NCI-H1105 (cell line): Measurements from ENCODE around the gene DOCK9.

Experiments used
- DNase-seq: peaks from one replicate; lab custom pipeline; 2025; lab: John Stamatoyannopoulos, UW

DOCK9 gene, protein sequence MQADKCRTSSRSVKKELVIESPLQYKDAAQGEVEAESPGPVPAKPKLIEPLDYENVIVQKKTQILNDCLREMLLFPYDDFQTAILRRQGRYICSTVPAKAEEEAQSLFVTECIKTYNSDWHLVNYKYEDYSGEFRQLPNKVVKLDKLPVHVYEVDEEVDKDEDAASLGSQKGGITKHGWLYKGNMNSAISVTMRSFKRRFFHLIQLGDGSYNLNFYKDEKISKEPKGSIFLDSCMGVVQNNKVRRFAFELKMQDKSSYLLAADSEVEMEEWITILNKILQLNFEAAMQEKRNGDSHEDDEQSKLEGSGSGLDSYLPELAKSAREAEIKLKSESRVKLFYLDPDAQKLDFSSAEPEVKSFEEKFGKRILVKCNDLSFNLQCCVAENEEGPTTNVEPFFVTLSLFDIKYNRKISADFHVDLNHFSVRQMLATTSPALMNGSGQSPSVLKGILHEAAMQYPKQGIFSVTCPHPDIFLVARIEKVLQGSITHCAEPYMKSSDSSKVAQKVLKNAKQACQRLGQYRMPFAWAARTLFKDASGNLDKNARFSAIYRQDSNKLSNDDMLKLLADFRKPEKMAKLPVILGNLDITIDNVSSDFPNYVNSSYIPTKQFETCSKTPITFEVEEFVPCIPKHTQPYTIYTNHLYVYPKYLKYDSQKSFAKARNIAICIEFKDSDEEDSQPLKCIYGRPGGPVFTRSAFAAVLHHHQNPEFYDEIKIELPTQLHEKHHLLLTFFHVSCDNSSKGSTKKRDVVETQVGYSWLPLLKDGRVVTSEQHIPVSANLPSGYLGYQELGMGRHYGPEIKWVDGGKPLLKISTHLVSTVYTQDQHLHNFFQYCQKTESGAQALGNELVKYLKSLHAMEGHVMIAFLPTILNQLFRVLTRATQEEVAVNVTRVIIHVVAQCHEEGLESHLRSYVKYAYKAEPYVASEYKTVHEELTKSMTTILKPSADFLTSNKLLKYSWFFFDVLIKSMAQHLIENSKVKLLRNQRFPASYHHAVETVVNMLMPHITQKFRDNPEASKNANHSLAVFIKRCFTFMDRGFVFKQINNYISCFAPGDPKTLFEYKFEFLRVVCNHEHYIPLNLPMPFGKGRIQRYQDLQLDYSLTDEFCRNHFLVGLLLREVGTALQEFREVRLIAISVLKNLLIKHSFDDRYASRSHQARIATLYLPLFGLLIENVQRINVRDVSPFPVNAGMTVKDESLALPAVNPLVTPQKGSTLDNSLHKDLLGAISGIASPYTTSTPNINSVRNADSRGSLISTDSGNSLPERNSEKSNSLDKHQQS (N-terminal part only)

DNA sequence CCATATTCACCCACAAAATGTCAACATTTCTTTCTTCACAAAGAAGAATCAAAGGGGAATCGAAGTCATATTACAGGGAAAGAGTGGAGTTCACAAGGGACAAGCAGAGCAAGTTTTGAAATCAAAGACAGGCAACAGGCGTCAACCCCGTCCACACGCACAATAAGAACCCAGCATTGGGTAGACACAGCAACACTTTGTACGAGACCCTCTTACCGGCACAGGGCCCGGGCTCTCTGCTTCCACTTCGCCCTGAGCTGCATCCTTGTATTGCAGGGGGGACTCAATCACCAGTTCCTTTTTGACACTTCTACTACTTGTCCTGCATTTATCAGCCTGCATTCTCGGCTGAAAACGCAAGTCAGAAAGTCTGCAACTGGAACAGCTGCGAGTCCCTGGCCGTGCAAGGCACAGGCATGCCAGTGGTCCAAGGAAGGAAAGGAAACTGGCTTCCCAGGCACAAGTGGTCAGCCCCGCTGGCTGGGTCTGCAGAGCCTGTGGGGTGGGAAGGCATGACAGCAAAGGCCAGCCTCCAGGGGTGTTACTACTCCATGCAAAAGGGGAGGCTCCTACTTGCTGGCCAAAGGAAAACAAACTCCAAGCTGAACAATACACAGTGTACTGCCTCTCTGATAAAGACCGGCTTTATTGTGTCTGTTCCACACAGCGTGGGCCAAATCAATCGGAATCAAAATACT lies at the start of gene DOCK9:
Gene DOCK9 (minus strand): TSS at position 497 of the 698 bp plus-strand sequence. CDS start 155 bp downstream, at position 342.
- DNase-seq = no peak

DNA sequence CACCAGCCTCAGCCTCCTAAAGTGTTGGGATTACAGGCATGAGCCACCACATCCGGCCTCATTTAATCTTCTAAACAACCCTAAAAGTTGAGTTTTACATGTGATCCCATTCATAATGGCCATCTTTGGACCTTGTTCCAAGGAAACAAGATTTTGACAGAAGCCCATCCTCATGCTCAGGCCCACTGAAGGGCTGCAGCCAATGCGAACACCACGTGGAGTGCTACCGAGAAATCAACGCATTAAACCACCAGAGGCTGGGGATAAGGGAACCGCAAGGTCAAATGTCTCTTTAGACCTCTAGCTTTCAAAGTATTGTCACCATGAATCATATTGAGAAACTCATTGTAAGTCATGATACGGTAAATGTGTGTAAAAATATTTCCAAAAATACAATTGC lies 49.4 kb upstream of the DOCK9 start:
- DNase-seq = no peak

DNA sequence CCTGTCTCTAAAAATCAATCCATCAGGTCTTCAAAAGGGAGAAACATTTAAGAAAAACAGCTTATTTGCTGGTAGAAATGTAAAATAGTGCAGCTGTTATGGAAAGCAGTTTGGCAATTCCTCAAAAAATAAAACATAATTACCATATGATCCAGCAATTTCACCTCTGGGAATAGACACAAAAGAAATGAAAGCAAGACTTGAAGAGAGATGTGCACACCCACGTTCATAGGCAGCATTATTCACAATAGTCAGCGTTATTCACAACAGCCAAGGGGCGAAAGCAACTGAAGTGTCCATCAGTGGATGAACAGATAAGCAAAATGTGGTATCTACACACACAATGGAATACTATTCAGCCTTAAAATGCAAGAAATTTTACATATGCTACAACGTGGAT lies 45.1 kb upstream of the DOCK9 start:
- no peak for DNase-seq

DNA sequence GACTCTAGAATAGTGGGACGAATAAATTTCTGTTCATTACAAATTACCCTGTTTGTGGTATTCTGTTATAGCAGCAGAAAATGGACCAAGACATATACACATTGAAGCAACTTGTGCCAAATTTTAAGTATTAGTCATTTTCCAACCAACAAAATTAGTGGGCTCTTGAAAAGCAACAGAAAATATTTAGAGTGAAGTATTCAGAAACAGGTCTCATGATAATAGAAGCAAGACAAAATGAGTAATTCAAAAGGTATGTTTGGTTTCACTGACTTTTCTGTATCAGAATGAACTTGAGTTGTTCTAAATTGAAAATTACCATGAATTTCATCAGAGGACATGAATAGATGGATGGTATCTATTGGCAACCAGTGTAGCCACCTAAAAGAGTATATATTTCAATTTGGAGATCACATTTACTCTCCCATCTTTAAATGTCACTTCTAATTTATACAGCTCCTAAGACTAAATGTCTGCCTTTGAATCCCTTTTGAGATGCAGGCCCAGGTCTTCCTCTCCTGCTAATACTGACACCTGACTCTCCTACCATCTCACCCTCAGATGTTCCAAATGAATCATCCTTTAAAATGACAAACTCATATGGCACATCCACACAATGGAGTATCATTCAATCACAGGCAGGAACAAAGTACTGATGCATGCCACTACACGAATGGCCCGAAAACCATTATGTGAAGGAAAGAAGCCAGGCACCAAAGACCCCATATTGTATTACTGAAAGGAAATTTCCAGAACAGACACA lies 40.7 kb upstream of the DOCK9 start:
- no peak for DNase-seq

DNA sequence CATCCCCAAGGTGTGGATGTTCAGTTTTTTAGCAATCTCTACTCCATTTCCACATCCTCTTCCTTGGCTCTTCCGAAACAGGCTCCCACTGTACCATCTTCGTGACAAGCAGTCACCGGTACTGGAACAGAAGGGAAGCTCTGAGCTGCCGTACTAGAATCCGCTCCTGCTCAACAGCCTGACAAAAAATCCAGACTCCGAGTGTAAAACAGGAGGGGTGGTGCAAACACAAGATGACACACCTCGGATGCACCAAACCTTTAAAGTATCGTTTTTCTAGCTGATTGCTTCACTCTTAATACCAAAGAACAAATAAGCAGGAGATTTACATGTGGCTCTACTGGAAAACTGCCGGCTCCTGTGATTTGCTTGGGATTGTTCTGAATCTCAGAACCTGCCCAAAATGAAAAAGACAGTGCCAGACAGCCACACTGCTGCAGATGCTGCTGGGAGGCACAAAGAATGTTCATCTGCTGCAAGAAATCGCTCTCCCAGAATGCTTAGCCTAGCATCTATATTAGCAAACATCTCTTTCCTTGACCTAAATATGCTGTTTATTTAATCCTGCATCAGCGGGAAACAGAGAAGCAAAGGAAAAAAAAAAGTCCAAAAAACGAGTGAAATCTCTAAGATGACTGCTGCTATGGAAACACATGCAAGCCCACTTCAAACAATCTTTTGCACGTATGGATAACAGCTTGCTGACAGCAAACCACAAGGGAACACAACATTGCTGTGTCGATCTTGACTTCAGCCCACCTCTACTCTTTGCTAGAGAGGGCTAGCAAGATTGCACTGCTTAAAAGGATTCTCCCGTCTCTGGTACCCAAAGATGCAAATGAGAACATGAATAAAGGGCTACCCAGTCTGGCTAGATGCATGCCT lies 38.0 kb upstream of the DOCK9 start:
- DNase-seq = no peak

DNA sequence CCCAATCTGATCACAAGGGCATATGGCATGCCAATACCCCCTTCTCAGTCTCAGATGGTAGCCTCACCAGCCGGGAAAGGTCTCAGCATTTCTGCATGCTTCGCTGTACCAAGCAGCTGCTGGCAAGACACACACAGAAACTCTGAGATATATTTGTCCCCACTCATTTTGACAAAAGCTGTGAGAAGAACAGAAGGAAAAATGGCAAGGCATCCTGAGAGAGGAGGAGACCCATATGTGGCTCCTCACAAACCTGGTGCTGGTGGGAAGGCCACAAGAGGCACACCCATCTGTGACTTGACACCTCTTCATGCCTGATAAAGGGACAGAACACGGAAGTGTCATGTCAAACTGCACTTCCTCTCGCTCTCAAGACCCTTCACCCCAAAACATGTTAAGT lies 36.7 kb upstream of the DOCK9 start:
- DNase-seq = no peak

DNA sequence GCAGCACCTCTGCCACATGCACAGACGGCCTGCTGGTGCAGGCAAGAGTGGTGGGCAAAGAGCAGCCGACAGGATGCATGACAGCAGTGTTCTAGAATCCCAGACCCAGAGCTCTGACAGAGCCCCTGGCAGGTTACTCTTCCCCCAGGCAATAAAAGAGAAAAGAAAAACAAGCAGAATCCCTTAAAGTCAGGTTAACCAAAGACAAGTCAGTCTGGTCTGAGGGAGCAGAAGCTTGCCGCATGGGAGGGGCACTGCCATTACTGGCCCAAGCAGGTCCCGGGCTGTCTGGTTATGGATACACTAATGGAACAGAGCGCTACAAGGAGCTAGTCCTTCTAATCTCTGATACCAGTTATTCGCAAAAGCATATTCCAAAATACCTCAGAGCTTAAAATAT lies 36.1 kb upstream of the DOCK9 start:
- no peak for DNase-seq

DNA sequence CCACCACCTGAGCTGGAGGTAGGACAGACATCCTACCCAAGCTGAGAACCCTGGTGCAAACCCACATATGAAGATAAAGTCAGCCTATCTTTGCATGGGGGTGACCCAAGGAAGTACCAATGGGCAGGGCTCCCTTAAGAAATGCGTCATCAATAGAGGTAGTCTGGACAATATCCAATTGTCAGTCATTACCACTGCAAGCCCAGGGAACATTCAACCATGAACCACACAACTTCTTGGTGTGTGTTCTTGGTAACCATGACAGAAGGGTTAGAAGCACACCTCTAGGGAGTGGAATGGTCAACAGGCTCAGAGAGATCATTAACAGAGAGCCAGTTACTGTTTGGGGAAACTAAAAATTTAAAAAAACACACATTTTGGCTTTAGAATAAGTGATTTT lies 34.7 kb upstream of the DOCK9 start:
- DNase-seq = no peak

DNA sequence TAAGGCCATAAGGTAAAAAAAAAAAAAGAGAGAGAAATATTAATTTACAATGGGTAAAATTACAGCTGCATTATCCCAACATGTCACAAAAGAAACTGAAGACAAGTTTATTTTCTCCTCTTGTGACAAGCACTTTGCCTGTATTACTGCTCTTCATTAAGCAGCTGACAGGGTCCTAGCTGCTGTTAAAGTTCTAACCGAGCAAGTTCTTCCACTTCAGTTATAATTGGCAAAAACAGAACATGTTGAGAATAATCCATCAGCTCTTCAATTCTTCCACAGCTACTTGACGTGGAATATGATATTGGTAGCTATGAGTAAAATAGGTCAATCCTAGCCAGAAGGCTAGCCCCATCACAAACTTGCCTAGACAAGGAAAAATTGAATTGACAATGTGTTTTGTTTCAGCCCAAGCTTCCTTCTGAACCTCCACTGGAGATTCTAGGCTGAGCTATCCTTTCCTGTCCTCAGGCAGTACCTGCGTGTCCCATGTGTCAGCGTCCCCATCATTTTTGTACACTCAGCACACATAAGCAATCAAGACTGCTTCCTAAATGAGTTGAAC lies 32.2 kb upstream of the DOCK9 start:
- peak; percentile 14 for DNase-seq

DNA sequence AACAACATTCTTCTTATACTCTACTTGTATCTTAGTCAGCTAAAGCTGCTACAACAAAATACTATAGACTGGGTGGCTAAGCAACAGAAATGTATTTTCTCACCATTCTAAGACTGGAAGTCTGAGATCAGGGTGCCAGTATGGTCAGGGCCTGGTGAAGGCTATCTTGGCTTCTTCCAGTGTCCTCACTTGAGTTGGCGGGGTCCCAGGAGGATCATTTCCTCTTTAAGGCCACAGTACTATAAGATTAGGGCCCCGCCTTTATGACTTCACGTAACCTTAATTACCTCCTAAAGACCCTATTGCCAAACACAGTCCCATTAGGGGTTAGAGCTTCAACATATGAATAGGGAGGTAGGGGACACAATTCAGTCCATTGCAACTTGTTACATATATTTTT lies 30.7 kb upstream of the DOCK9 start:
- no peak for DNase-seq

DNA sequence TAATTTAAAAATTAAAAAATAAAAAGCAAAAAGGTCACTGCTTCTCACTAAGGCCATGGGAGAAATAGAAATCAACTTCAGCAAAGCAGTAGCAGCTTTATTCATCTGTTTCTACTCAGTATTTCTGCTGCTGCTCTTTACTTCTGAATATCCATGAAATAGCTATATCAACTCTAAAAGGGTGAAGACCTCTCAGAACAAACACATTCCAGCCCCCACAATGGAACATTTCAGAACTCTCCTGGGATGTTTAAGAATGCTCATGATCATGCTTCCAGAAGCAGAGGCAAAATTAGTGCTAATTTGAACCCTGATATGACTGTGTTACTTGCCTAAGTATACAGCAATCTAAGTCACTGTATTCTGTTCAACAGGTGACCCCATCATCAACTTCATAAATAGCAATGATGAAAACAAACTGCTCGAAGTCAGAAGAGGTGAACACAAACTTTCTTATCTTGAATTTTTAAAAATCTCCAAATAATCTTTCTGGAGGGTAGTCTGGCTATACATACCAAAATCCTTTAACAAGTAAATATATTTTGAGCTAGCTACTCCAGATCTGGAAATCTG lies 29.6 kb upstream of the DOCK9 start:
- DNase-seq = no peak

DNA sequence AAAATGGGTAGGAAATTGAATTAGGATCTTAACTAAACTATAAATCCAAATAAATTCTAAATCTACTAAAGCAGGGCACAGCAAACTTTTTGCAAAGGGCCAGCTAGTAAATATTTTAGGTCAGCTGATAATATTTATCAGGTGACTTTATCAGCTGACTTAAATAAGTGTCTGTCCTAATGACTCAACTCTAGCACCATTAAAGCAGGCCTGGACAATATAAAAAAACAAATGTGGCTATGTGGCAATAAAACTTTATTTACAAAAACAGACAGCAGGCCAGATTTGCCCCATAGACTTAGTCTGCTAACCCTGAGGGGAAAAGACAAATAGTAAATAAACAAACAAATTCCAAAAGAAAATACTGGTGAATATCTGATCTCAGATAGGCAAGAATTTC lies 27.7 kb upstream of the DOCK9 start:
- DNase-seq = no peak

DNA sequence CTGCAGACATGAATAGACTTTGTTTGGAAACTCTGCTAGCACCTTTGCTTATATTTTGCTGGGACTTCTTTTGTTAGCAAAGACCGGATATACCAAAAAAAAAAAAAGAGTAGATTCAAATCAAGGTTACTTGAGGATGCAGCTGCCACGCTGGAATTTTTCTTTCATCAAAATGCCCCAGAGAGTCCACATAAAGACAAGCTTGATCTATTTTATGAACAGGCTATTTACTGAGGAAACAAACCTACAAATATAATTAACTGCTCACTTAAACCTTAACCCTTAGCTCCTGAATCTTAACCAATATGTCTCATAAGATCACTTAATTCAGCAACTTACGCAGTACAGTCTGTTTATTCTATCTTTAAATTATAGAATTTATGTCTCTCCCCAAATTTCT lies 27.1 kb upstream of the DOCK9 start:
- no peak for DNase-seq

DNA sequence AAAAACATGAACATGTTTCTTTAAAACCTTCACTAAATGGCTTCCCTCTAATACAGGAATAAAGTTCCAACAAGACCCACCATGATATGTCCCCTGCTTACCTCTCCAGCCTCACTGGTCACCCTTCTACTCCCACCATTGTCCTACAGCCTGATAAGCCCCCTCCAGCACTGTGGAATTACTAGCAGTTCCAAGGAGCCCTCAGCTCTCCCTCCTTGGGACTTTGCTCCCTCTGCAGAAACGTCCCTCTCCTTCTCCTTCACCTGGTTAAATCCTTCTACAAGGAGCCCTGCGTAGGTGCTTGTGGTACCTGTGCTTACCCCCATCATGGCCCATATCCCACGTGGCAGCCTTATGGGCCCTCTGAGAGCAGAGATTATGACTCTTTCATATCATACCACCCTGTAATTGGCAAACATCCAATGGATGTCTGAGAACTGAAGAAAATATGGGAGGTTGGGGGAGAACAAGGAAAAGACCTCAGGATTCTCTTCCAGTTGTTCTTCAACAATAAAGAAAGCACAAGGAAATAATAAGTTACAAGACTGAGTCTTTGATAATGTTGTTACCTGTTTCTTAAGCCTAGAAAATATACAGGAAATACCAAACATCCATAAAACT lies 26.1 kb upstream of the DOCK9 start:
- DNase-seq = no peak

DNA sequence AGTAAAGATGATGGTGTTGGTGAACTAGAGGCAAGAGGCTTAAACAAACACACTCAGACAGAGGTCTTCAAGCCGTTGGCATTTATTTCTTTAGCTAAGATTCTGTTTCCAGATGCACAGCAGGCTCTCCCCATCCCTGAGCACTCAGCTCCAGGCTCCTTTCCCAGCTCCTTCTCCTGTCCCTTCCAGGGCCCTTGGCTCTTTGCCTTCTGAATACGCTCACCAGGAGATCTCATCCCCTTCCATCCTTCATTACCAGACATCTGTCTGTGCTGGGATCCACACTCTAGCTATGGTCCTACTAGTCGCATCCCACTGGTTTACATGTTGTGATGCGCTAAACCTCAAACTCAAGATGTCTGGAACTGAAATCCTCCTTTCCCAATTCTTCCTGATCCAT lies 25.3 kb upstream of the DOCK9 start:
- no peak for DNase-seq

DNA sequence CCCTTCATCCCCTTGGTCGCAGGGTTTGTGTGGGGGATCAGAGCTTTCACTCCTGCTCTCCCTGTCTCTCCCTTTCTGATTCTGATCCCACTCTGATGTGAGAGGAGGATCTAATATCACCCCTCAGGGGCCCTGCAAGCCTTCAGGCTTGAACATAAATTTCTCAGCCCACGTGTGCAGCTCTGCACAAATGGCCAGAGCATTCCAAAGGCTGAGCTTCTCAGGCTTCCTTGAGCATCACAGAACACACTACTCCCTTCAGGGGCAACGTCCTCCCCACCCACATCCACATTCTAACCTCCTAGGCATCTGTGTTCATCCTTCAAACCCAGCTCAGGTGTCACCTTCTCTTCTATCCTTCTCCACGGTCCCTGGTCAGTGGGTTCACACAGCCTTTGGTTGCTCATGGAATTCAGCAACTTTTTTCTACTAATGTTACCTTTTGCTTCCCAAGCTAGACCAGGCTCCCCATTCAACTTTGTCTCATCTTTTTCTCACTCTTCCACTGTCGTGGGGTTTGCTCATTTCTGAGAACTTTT lies 24.4 kb upstream of the DOCK9 start:
- DNase-seq = no peak

DNA sequence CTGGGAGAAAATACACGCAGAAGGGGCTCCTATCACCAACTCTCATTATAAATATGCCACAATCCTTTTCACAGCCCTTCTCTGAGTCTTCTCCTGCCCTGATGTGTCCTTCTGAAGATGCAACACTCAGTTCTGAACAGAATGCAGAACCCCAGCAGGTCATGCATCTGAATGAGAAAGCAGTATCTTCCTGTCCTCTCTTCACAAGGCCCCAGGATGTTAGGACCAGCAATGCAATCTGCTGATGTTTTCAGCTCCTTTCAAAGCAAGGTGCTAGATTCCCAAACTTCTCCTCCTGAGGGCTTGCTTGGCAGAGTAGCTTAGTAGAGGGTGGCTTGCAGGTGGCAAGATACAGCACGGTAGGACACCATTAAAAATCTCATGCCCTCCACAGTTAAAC lies 22.3 kb upstream of the DOCK9 start:
- DNase-seq = no peak

DNA sequence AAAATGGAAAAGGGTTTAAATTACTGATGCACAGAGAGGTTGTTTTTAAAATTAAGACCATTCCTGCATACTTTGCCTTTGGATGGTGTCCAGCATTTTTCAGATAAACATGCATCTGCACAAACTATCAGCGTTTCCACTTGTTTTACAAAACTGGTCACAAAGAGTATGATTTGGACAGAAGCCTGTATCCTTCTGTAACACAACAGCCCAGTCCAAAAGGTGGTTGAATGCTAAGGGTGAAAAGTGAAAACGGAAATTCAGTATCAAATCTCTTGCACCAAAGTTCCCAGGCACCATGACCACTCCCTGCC lies 21.7 kb upstream of the DOCK9 start:
- no peak for DNase-seq
